HG03135 (cell line): ENCODE measurements around the gene PADI2.
"Not testable (repeated sequence)": the region's sequence is repeated elsewhere in the genome, so short reads cannot be mapped to it uniquely, and the experiment has no call there.

Experiments
- ATAC-seq: cut with Tn5 transposase; IDR thresholded peaks from one replicate; pipeline ENCODE4 v1.9.1; 2021; ENCODE audit warnings: mild to moderate bottlenecking, moderate library complexity; ENCODE audit not compliant: unreplicated experiment

The PADI2 gene

DNA sequence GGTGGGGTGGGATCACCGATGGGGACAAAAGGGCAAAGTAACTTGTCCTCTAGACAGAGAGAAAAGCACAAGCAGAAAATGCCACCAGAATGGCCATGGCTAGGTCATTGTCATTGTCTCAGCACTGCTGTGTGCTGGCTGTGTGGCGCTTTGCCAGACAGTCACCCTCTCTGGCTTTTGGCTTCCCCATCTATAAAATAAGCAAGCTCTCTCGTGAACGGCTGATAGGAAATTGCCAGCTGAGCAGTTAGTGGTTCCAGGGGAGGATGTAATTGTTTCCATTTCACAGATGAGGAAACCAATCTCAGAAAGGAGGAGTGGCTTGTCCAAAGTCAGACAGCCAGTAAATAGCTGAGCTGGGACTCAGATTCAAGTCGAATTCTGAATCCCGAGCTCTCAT lies 32.5 kb downstream of the PADI2 start:
- ATAC-seq = no peak

- no peak for ATAC-seq
Measured at GRCh38 chr1:17084787-17085186, 34.5 kb downstream of the PADI2 start.

- ATAC-seq = no peak
Measured at GRCh38 chr1:17082761-17083160, 36.5 kb downstream of the PADI2 start.

- ATAC-seq = no peak
Measured at GRCh38 chr1:17081439-17081838, 37.8 kb downstream of the PADI2 start.

GRCh38 chr1:17080880-17081279 lies 38.4 kb downstream of the PADI2 start:
- ATAC-seq = no peak

GRCh38 chr1:17080085-17080759 lies 39.0 kb downstream of the PADI2 start:
- ATAC-seq = no peak

GRCh38 chr1:17078991-17079868 lies 40.0 kb downstream of the PADI2 start:
- no peak for ATAC-seq

- no peak for ATAC-seq
Measured at GRCh38 chr1:17075470-17076255, 43.6 kb downstream of the PADI2 start.

- no peak for ATAC-seq
Measured at GRCh38 chr1:17071794-17072193, 47.5 kb downstream of the PADI2 start.

- no peak for ATAC-seq
Measured at GRCh38 chr1:17070163-17070525, 49.1 kb downstream of the PADI2 start.

DNA sequence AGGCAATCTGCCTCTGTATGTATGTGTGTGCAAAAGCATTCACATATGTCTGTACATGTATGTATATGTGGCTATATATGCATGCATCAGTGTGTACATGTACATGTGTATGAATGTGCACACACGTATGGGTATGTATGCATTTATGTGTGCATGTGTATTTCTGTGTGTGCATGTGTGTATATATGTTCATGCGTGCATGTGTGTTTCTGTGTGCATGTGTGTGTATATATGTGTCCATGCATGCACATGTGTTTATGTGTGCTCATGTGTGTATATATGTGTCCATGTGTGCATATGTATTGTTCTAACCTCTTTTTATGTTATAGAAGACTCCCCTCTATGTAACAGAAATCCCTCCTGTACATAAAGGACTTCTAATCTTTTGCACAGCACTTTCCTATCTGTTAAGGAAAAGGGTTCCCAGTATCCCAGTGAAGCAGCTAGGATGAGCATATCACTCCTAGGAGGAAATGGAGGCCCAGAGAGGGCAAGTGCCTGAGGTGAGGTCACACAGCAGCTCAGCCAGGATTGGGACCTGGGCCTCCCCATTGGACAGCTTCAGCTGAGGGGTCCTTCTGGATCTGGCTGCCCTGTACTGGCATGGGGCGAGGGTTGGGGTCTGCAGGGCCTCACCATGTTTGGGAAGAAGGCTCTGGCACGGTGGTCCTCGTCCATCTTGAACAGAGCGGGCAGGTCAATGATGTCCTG lies 49.6 kb downstream of the PADI2 start:
- ATAC-seq = no peak

- no peak for ATAC-seq
Measured at GRCh38 chr1:17068789-17069188, 50.5 kb downstream of the PADI2 start.

GRCh38 chr1:17067465-17068240 lies 51.6 kb downstream of the PADI2 start:
- no peak for ATAC-seq

GRCh38 chr1:17067069-17067426 lies 52.2 kb downstream of the PADI2 start:
- no peak for ATAC-seq

- ATAC-seq = no peak
Measured at GRCh38 chr1:17066361-17067068, 52.7 kb downstream of the PADI2 start.

DNA sequence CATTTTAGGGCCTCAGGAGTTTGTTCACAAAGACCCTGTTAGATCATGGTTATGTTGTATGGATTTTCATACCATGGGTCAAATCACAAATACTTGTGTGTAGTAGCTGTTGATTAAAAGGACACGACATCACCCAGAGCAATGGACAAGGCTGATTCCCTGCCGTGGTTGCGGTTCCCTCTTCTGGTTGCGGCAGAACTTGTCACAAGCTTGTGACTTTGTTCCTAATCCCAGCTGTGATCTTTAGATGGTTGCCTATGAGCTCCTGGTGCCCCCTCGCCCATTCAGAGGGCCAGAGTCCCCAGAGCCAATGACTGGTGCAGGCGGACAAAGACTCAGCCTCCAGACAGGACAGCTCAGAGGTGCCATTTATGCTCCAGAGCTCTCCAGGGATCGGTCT lies 53.6 kb downstream of the PADI2 start:
- no peak for ATAC-seq

DNA sequence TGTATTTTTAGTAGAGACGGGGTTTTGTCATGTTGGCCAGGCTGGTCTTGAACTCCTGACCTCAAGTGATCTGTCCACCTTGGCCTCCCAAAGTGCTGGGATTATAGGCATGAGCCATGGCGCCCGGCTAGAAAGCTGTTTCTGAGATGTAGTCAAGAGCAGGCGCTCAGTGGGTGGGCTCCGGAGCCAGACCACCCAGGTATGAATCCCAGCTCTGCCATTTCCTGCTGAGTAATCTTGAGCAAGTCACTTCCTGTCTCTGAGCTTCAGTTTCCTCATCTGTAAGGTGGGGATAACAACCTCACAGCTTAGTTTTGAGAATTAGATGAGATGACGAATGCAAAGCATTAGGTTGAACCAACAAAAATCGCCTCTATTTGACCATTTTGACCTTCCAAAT lies 56.5 kb downstream of the PADI2 start:
- not testable (repeated sequence) for ATAC-seq

GRCh38 chr1:17061892-17062291 lies 57.4 kb downstream of the PADI2 start:
- no peak for ATAC-seq

DNA sequence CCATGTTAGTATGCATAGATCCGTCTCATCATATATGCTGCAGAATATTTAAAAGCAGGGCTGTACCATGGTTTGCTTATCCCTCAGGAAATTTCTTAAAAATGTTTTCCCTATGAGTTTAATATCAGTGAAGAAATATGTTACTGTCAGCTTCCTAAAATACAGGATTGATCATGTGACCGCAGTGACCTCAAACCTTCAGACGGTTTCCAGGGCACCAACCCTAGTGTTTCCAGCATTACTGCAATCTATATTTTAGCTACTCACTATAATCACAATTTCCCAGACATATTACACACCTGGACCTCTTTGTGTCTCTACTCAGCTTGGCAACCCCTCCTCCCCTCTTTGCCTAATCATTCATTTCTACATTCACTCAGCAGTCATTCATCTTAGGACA lies 57.8 kb downstream of the PADI2 start:
- ATAC-seq = no peak

DNA sequence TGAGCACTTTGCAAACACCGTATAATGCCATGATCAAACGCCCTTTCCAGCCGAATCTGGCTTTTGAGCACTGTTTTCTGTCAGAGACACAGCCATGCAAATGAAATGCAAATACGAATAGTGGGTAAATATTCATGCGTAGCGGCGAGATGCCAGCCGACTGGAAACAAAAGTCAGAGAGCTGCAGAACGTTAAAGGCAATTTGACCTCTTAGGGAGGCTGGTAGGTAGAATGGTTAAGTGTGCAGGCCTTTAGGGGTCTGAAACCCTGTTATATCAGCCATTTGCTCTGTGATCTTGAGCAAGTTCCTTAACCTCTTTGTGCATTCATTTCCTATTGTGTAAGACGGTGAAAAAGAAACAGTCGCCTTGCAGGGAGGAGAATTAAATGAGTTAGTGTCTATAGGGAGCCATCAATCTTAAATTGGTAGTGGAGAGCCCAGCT lies 58.9 kb downstream of the PADI2 start:
- no peak for ATAC-seq
